Measurements from ENCODE around the gene E2F6. TPM values are rescaled to one million over a fixed set of nuclear protein-coding genes. Genes with fewer than 3 reads are reported as not detected.

Gene E2F6
- total RNA-seq, 1 experiment from 2014 or later = 27.1 TPM

- no peaks in the 10 kb centered on the region for H3K9me3 ChIP-seq (ENCODE audit: low read length)
- H4K20me1 ChIP-seq (ENCODE audit: low read length) = no peaks in the 10 kb centered on the region
- no peaks in the 10 kb centered on the region for H3K9me2 ChIP-seq (replicated peaks; ENCODE audit: low read length)
- no peak overlapping the region for H3K4me3 ChIP-seq (ENCODE audit: low read length)
- intact Hi-C loops (cut with micrococcal nuclease) = loop anchor here (1.0 kb wide), 3 partner anchors 106 to 301 kb away; no protein-coding TSS in a partner anchor
- no peaks in the 10 kb centered on the region for H3K4me1 ChIP-seq (ENCODE audit: insufficient read depth, low read length)
- ChIA-PET POLR2A (ENCODE audit: unreplicated experiment) (no interaction called here), CTCF (interaction anchor here (0.6 to 2.0 kb wide), 4 partner anchors 11 to 346 kb away, joined by 3 to 26 read pairs (median 4); no protein-coding TSS in a partner anchor)
- no TSS peak for BruUV-seq (replicated peaks)
- no peak overlapping the region for H3K27ac ChIP-seq (ENCODE audit: low read length)
- H3K27me3 ChIP-seq (ENCODE audit: low read length) = no peaks in the 10 kb centered on the region
- ATAC-seq (peak; percentile 86), DNase-seq (peak; percentile 93)
- TF ChIP-seq CTCF (conservative IDR thresholded peaks at IDR 0.05; ENCODE audit: low read depth, low read length) (peak; percentile 95), EZH2phosphoT487 (IDR thresholded peaks at IDR 0.05; ENCODE audit: borderline replicate concordance, low read length) (no peak), EZH2 (IDR thresholded peaks at IDR 0.05; ENCODE audit: low read length, unreplicated experiment) (no peak)
- H3K9ac ChIP-seq (ENCODE audit: low read length) = no peak overlapping the region
- H3K36me3 ChIP-seq (ENCODE audit: low read depth, low read length) = no peaks in the 10 kb centered on the region
- H3K4me2 ChIP-seq (ENCODE audit: low read length) = no peak overlapping the region
- H2AFZ ChIP-seq (ENCODE audit: low read length) = no peak overlapping the region
- H3F3A ChIP-seq (ENCODE audit: low read length, unreplicated experiment) = no peaks in the 10 kb centered on the region
- no peaks in the 10 kb centered on the region for H3K79me2 ChIP-seq (ENCODE audit: low read length)
Observed at GRCh38 chr2:11477994-11478393, 12.0 kb upstream of the E2F6 start.

- Histone ChIP-seq H3K36me3 (ENCODE audit: low read depth, low read length) (no peaks in the 10 kb centered on the region), H3K4me2 (ENCODE audit: low read length) (no peak overlapping the region), H3K27me3 (ENCODE audit: low read length) (no peaks in the 10 kb centered on the region), H3K9ac (ENCODE audit: low read length) (no peak overlapping the region), H2AFZ (ENCODE audit: low read length) (no peak overlapping the region), H3K79me2 (ENCODE audit: low read length) (no peaks in the 10 kb centered on the region), H3K4me3 (ENCODE audit: low read length) (no peak overlapping the region), H3K9me2 (replicated peaks; ENCODE audit: low read length) (no peaks in the 10 kb centered on the region), H3K4me1 (ENCODE audit: insufficient read depth, low read length) (no peaks in the 10 kb centered on the region), H3K9me3 (ENCODE audit: low read length) (no peaks in the 10 kb centered on the region), H3K27ac (ENCODE audit: low read length) (no peak overlapping the region), H3F3A (ENCODE audit: low read length, unreplicated experiment) (no peaks in the 10 kb centered on the region), H4K20me1 (ENCODE audit: low read length) (no peaks in the 10 kb centered on the region)
- TF ChIP-seq EZH2 (IDR thresholded peaks at IDR 0.05; ENCODE audit: low read length, unreplicated experiment) (no peak), EZH2phosphoT487 (IDR thresholded peaks at IDR 0.05; ENCODE audit: borderline replicate concordance, low read length) (no peak), CTCF (conservative IDR thresholded peaks at IDR 0.05; ENCODE audit: low read depth, low read length) (no peak)
- ChIA-PET CTCF (interaction anchor here (0.6 kb wide), 1 partner anchor 84 kb away, joined by 3 read pairs; no protein-coding TSS in a partner anchor), POLR2A (ENCODE audit: unreplicated experiment) (no interaction called here)
- ATAC-seq (no peak), DNase-seq (no peak)
- BruUV-seq (replicated peaks) = no TSS peak
- intact Hi-C loops (cut with micrococcal nuclease) = no loop called here
Observed at GRCh38 chr2:11473659-11474433, 7.9 kb upstream of the E2F6 start.

GRCh38 chr2:11467749-11468148, 1.8 kb upstream of the E2F6 start:
- Histone ChIP-seq H3F3A (ENCODE audit: low read length, unreplicated experiment) (no peaks in the 10 kb centered on the region), H3K4me2 (ENCODE audit: low read length) (no peak overlapping the region), H3K4me3 (ENCODE audit: low read length) (no peak overlapping the region), H2AFZ (ENCODE audit: low read length) (no peak overlapping the region), H3K4me1 (ENCODE audit: insufficient read depth, low read length) (peaks cover 33% of the 10 kb centered on the region), H3K9ac (ENCODE audit: low read length) (no peak overlapping the region), H3K27me3 (ENCODE audit: low read length) (no peaks in the 10 kb centered on the region), H3K27ac (ENCODE audit: low read length) (no peak overlapping the region), H3K9me3 (ENCODE audit: low read length) (no peaks in the 10 kb centered on the region), H4K20me1 (ENCODE audit: low read length) (peaks cover 13% of the 10 kb centered on the region; the same call in 1 of the 2 replicates), H3K9me2 (replicated peaks; ENCODE audit: low read length) (no peaks in the 10 kb centered on the region), H3K36me3 (ENCODE audit: low read depth, low read length) (peaks cover 13% of the 10 kb centered on the region), H3K79me2 (ENCODE audit: low read length) (peaks cover 30% of the 10 kb centered on the region)
- no peak for TF ChIP-seq EZH2phosphoT487 (IDR thresholded peaks at IDR 0.05; ENCODE audit: borderline replicate concordance, low read length)
- TF ChIP-seq CTCF (conservative IDR thresholded peaks at IDR 0.05; ENCODE audit: low read depth, low read length) = no peak
- TF ChIP-seq EZH2 (IDR thresholded peaks at IDR 0.05; ENCODE audit: low read length, unreplicated experiment) = no peak
- no TSS peak for BruUV-seq (replicated peaks)
- CTCF ChIA-PET = no interaction called here
- POLR2A ChIA-PET (ENCODE audit: unreplicated experiment) = no interaction called here
- intact Hi-C loops (cut with micrococcal nuclease) = no loop called here
- ATAC-seq (no peak), DNase-seq (no peak)
